ENCODE results near the gene NQO1. TPM values are rescaled to one million over a fixed set of nuclear protein-coding genes. Genes with fewer than 3 reads are reported as not detected.

The NQO1 gene
- total and polyA plus RNA-seq, 4 donors, result 0.92 to 5.5 (median 1.9) TPM

- H3K9ac ChIP-seq (ENCODE audit: low read depth in 1 of 2, low read length in 2 of 2), result no peak overlapping the region
- no peak overlapping the region for H3K4me3 ChIP-seq (ENCODE audit: low read depth in 1 of 3, low read length in 3 of 3)
- H3K9me3 ChIP-seq (ENCODE audit: control insufficient read depth in 4 of 4, low read length in 3 of 4), result no peaks in the 10 kb centered on the region
- no peaks in the 10 kb centered on the region for H3K27me3 ChIP-seq (ENCODE audit: control insufficient read depth in 4 of 4, insufficient read depth in 4 of 4, low read length in 3 of 4)
- no peak for TF ChIP-seq FOXA1 (IDR thresholded peaks at IDR 0.05)
- TF ChIP-seq, protein P1, sequence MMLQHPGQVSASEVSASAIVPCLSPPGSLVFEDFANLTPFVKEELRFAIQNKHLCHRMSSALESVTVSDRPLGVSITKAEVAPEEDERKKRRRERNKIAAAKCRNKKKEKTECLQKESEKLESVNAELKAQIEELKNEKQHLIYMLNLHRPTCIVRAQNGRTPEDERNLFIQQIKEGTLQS (IDR thresholded peaks at IDR 0.05), result no peak
- no peak for TF ChIP-seq RXRA (IDR thresholded peaks at IDR 0.05)
- no peak for TF ChIP-seq HNF4A (conservative IDR thresholded peaks at IDR 0.05)
- no peak for TF ChIP-seq TAF1 (conservative IDR thresholded peaks at IDR 0.05)
- TF ChIP-seq REST (IDR thresholded peaks at IDR 0.05), result no peak
- no peak for TF ChIP-seq HNF4G (IDR thresholded peaks at IDR 0.05)
- TF ChIP-seq, protein P2, sequence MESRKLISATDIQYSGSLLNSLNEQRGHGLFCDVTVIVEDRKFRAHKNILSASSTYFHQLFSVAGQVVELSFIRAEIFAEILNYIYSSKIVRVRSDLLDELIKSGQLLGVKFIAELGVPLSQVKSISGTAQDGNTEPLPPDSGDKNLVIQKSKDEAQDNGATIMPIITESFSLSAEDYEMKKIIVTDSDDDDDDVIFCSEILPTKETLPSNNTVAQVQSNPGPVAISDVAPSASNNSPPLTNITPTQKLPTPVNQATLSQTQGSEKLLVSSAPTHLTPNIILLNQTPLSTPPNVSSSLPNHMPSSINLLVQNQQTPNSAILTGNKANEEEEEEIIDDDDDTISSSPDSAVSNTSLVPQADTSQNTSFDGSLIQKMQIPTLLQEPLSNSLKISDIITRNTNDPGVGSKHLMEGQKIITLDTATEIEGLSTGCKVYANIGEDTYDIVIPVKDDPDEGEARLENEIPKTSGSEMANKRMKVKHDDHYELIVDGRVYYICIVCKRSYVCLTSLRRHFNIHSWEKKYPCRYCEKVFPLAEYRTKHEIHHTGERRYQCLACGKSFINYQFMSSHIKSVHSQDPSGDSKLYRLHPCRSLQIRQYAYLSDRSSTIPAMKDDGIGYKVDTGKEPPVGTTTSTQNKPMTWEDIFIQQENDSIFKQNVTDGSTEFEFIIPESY (IDR thresholded peaks at IDR 0.05), result no peak
- no peak for TF ChIP-seq JUND (IDR thresholded peaks at IDR 0.05)
- TF ChIP-seq YY1 (IDR thresholded peaks at IDR 0.05), result no peak
- TF ChIP-seq NR2F2 (IDR thresholded peaks at IDR 0.05), result no peak
- H3K27ac ChIP-seq (ENCODE audit: low read depth in 1 of 2, low read length in 2 of 2), result no peak overlapping the region
- H3K36me3 ChIP-seq (ENCODE audit: control insufficient read depth in 4 of 4, insufficient read depth in 3 of 4, low read depth in 1 of 4, low read length in 3 of 4), result no peaks in the 10 kb centered on the region
- 96% methylated on average over 2 of the region's 2 CpGs for WGBS
- H3K4me1 ChIP-seq (ENCODE audit: control insufficient read depth in 4 of 4, insufficient read depth in 4 of 4, low read length in 3 of 4), result peaks cover 0 to 4% (median 0%) of the 10 kb centered on the region in 4 donors
- DNase-seq (ENCODE audit: low spot score), result no peak
Measured at GRCh38 chr16:69724414-69724873, 1.9 kb downstream of the NQO1 start.

- Histone ChIP-seq H3K27ac (ENCODE audit: low read depth in 1 of 2, low read length in 2 of 2) (no peak overlapping the region), H3K4me1 (ENCODE audit: control insufficient read depth in 4 of 4, insufficient read depth in 4 of 4, low read length in 3 of 4) (no peaks in the 10 kb centered on the region), H3K4me3 (ENCODE audit: low read depth in 1 of 3, low read length in 3 of 3) (no peak overlapping the region), H3K27me3 (ENCODE audit: control insufficient read depth in 4 of 4, insufficient read depth in 4 of 4, low read length in 3 of 4) (no peaks in the 10 kb centered on the region), H3K36me3 (ENCODE audit: control insufficient read depth in 4 of 4, insufficient read depth in 3 of 4, low read depth in 1 of 4, low read length in 3 of 4) (peaks cover 0 to 2% (median 0%) of the 10 kb centered on the region in 4 donors), H3K9ac (ENCODE audit: low read depth in 1 of 2, low read length in 2 of 2) (no peak overlapping the region), H3K9me3 (ENCODE audit: control insufficient read depth in 4 of 4, low read length in 3 of 4) (no peaks in the 10 kb centered on the region)
- WGBS, result 87% methylated on average over 6 of the region's 6 CpGs
- TF ChIP-seq RXRA (IDR thresholded peaks at IDR 0.05) (no peak), TAF1 (conservative IDR thresholded peaks at IDR 0.05) (no peak), HNF4A (conservative IDR thresholded peaks at IDR 0.05) (no peak), REST (IDR thresholded peaks at IDR 0.05) (no peak), HNF4G (IDR thresholded peaks at IDR 0.05) (no peak), YY1 (IDR thresholded peaks at IDR 0.05) (no peak), SP1 (IDR thresholded peaks at IDR 0.05) (no peak)
- TF ChIP-seq, protein P3, sequence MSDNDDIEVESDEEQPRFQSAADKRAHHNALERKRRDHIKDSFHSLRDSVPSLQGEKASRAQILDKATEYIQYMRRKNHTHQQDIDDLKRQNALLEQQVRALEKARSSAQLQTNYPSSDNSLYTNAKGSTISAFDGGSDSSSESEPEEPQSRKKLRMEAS (IDR thresholded peaks at IDR 0.05), result no peak
- no peak for DNase-seq (ENCODE audit: low spot score)
Measured at GRCh38 chr16:69721441-69721957, 4.9 kb downstream of the NQO1 start.
